ENCODE data around the gene ATP2A1. TPM values are rescaled to one million over a fixed set of nuclear protein-coding genes. Genes with fewer than 3 reads are reported as not detected.

ATP2A1 gene
- total RNA-seq, result 1 to 10 TPM; 2.5 to 4.6 TPM

- peak within 1 kb of the TSS; percentile 92 for H3K4me3 Mint-ChIP-seq
- no peaks in the 10 kb centered on the region for H3K9me3 Mint-ChIP-seq
- ATAC-seq (ENCODE audit: low read depth), result no peak
- no peaks in the 10 kb centered on the region for H3K27me3 Mint-ChIP-seq
- no peak for DNase-seq
- POLR2A ChIA-PET, result interaction anchor here (1.9 to 4.0 kb wide), 3 partner anchors 14 to 47 kb away, joined by 9 to 46 read pairs (median 9); partner anchors contain the start of genes RABEP2, SH2B1 and TUFM
- peaks cover 26% of the 10 kb centered on the region for H3K4me1 Mint-ChIP-seq
- peak within 1 kb of the TSS; percentile 82 for H3K27ac Mint-ChIP-seq
- no peaks in the 10 kb centered on the region for H3K36me3 Mint-ChIP-seq
Observed at GRCh38 chr16:28878083-28878926, at the start of gene ATP2A1. TSS of gene ATP2A1 (plus strand) at chr16:28878488. CDS start at chr16:28878672, 184 bp downstream.

- no peak for DNase-seq
- Mint-ChIP-seq H3K27ac (no peak overlapping the region), H3K9me3 (no peaks in the 10 kb centered on the region), H3K4me3 (no peak overlapping the region), H3K36me3 (peaks cover 51% of the 10 kb centered on the region), H3K27me3 (no peaks in the 10 kb centered on the region), H3K4me1 (peaks cover 22% of the 10 kb centered on the region)
- no peak for ATAC-seq (ENCODE audit: low read depth)
- POLR2A ChIA-PET, result interaction anchor here (0.5 kb wide), 1 partner anchor 63 kb away, joined by 3 read pairs; no protein-coding TSS in a partner anchor
Observed at GRCh38 chr16:28829747-28830146, 48.5 kb upstream of the ATP2A1 start.

GRCh38 chr16:28830531-28830930 lies 47.8 kb upstream of the ATP2A1 start:
- Mint-ChIP-seq H3K9me3 (no peaks in the 10 kb centered on the region), H3K36me3 (peaks cover 50% of the 10 kb centered on the region), H3K27ac (no peak overlapping the region), H3K27me3 (no peaks in the 10 kb centered on the region), H3K4me3 (no peak overlapping the region), H3K4me1 (peaks cover 15% of the 10 kb centered on the region)
- DNase-seq (no peak), ATAC-seq (ENCODE audit: low read depth) (no peak)
- POLR2A ChIA-PET, result interaction anchor here (0.6 to 0.7 kb wide), 2 partner anchors 9 to 90 kb away, joined by 3 to 4 read pairs; no protein-coding TSS in a partner anchor

- no peak for DNase-seq
- Mint-ChIP-seq H3K4me3 (no peak overlapping the region), H3K4me1 (peaks cover 4% of the 10 kb centered on the region), H3K27ac (no peak overlapping the region), H3K9me3 (no peaks in the 10 kb centered on the region), H3K27me3 (no peaks in the 10 kb centered on the region), H3K36me3 (peaks cover 46% of the 10 kb centered on the region)
- POLR2A ChIA-PET, result no interaction called here
- no peak for ATAC-seq (ENCODE audit: low read depth)
Observed at GRCh38 chr16:28834349-28834748, 43.9 kb upstream of the ATP2A1 start.

GRCh38 chr16:28834873-28835863 lies 43.1 kb upstream of the ATP2A1 start:
- H3K4me3 Mint-ChIP-seq, result no peak overlapping the region
- H3K27me3 Mint-ChIP-seq, result no peaks in the 10 kb centered on the region
- no peak overlapping the region for H3K27ac Mint-ChIP-seq
- peaks cover 41% of the 10 kb centered on the region for H3K36me3 Mint-ChIP-seq
- H3K4me1 Mint-ChIP-seq, result peaks cover 4% of the 10 kb centered on the region
- no peak for DNase-seq
- POLR2A ChIA-PET, result no interaction called here
- no peak for ATAC-seq (ENCODE audit: low read depth)
- H3K9me3 Mint-ChIP-seq, result no peaks in the 10 kb centered on the region

GRCh38 chr16:28835864-28836760 lies 42.2 kb upstream of the ATP2A1 start:
- ATAC-seq (ENCODE audit: low read depth) (no peak), DNase-seq (no peak)
- POLR2A ChIA-PET, result interaction anchor here (2.1 kb wide), 1 partner anchor 9 kb away, joined by 6 read pairs; no protein-coding TSS in a partner anchor
- Mint-ChIP-seq H3K4me1 (peaks cover 2% of the 10 kb centered on the region), H3K36me3 (peaks cover 32% of the 10 kb centered on the region), H3K27ac (no peak overlapping the region), H3K27me3 (no peaks in the 10 kb centered on the region), H3K4me3 (no peak overlapping the region), H3K9me3 (no peaks in the 10 kb centered on the region)

- Mint-ChIP-seq H3K4me1 (peaks cover 2% of the 10 kb centered on the region), H3K27me3 (no peaks in the 10 kb centered on the region), H3K4me3 (no peak overlapping the region), H3K27ac (no peak overlapping the region), H3K36me3 (peaks cover 32% of the 10 kb centered on the region), H3K9me3 (no peaks in the 10 kb centered on the region)
- POLR2A ChIA-PET, result interaction anchor here (1.9 to 2.1 kb wide), 2 partner anchors 10 kb away, joined by 4 to 6 read pairs; partner anchors contain the start of gene TUFM
- ATAC-seq (ENCODE audit: low read depth) (no peak), DNase-seq (no peak)
Observed at GRCh38 chr16:28836761-28837064, 41.6 kb upstream of the ATP2A1 start.

GRCh38 chr16:28837672-28838557 lies 40.4 kb upstream of the ATP2A1 start:
- Mint-ChIP-seq H3K9me3 (no peaks in the 10 kb centered on the region), H3K27ac (peak overlapping the region; percentile 34), H3K27me3 (no peaks in the 10 kb centered on the region), H3K4me1 (peaks cover 2% of the 10 kb centered on the region), H3K36me3 (peaks cover 23% of the 10 kb centered on the region), H3K4me3 (no peak overlapping the region)
- DNase-seq, result no peak
- POLR2A ChIA-PET, result interaction anchor here (0.6 to 2.1 kb wide), 5 partner anchors 7 to 116 kb away, joined by 3 to 6 read pairs (median 4); partner anchors contain the start of genes ATXN2L and TUFM
- no peak for ATAC-seq (ENCODE audit: low read depth)

- H3K4me3 Mint-ChIP-seq, result no peak overlapping the region
- DNase-seq, result no peak
Observed at GRCh38 chr16:28838558-28838918, 39.8 kb upstream of the ATP2A1 start.

GRCh38 chr16:28839004-28839639 lies 39.2 kb upstream of the ATP2A1 start:
- ATAC-seq (ENCODE audit: low read depth) (no peak), DNase-seq (no peak)
- Mint-ChIP-seq H3K36me3 (peaks cover 18% of the 10 kb centered on the region), H3K4me3 (no peak overlapping the region), H3K9me3 (no peaks in the 10 kb centered on the region), H3K27me3 (no peaks in the 10 kb centered on the region), H3K27ac (no peak overlapping the region), H3K4me1 (peaks cover 2% of the 10 kb centered on the region)
- POLR2A ChIA-PET, result interaction anchor here (0.7 to 1.9 kb wide), 7 partner anchors 7 to 342 kb away, joined by 3 to 8 read pairs (median 5); partner anchors contain the start of gene ATXN2L

More at GRCh38 chr16:28838558-28838918, 39.8 kb upstream of the ATP2A1 start:
- no peaks in the 10 kb centered on the region for H3K27me3 Mint-ChIP-seq
- H3K9me3 Mint-ChIP-seq, result no peaks in the 10 kb centered on the region
- peaks cover 19% of the 10 kb centered on the region for H3K36me3 Mint-ChIP-seq
- POLR2A ChIA-PET, result interaction anchor here (1.0 to 1.9 kb wide), 4 partner anchors 8 to 16 kb away, joined by 4 to 8 read pairs (median 4); partner anchors contain the start of genes ATXN2L and TUFM
- H3K27ac Mint-ChIP-seq, result peak overlapping the region; percentile 34
- H3K4me1 Mint-ChIP-seq, result peaks cover 2% of the 10 kb centered on the region
- ATAC-seq (ENCODE audit: low read depth), result no peak

GRCh38 chr16:28839899-28840298 lies 38.4 kb upstream of the ATP2A1 start:
- ATAC-seq (ENCODE audit: low read depth) (no peak), DNase-seq (no peak)
- H3K9me3 Mint-ChIP-seq, result no peaks in the 10 kb centered on the region
- H3K36me3 Mint-ChIP-seq, result peaks cover 17% of the 10 kb centered on the region
- no peak overlapping the region for H3K27ac Mint-ChIP-seq
- no peaks in the 10 kb centered on the region for H3K27me3 Mint-ChIP-seq
- no peak overlapping the region for H3K4me3 Mint-ChIP-seq
- peaks cover 7% of the 10 kb centered on the region for H3K4me1 Mint-ChIP-seq
- POLR2A ChIA-PET, result interaction anchor here (0.6 to 1.9 kb wide), 6 partner anchors 8 to 93 kb away, joined by 3 to 8 read pairs (median 4); no protein-coding TSS in a partner anchor
